Activated gamma-delta T cell treated with anti-CD3 and anti-CD28 coated beads, Interleukin-2, amount 50 U/mL, for 16 hours (primary cell): ENCODE measurements around the gene TTYH1.
"Not testable (repeated sequence)": the region's sequence is repeated elsewhere in the genome, so short reads cannot be mapped to it uniquely, and the experiment has no call there.

Experiments
- DNase-seq: peaks from one replicate; pipeline ENCODE4 v3.0.0-alpha.2; 2020; ENCODE audit warnings: low read depth

The TTYH1 gene

GRCh38 chr19:54415208-54415900, at the start of gene TTYH1:
Gene TTYH1 (plus strand): TSS chr19:54415464. CDS start chr19:54415553, 89 bp downstream.
- DNase-seq, result no peak

GRCh38 chr19:54365798-54366197, 49.5 kb upstream of the TTYH1 start:
- not testable (repeated sequence) for DNase-seq

- no peak for DNase-seq
Measured at GRCh38 chr19:54366811-54367210, 48.5 kb upstream of the TTYH1 start.

GRCh38 chr19:54369082-54369687, 46.1 kb upstream of the TTYH1 start:
- DNase-seq, result no peak

GRCh38 chr19:54369688-54370433, 45.4 kb upstream of the TTYH1 start:
- DNase-seq, result not testable (repeated sequence)

GRCh38 chr19:54370434-54370796, 44.8 kb upstream of the TTYH1 start:
- peak; percentile 45 for DNase-seq

GRCh38 chr19:54371453-54371852, 43.8 kb upstream of the TTYH1 start:
- not testable (repeated sequence) for DNase-seq

- no peak for DNase-seq
Measured at GRCh38 chr19:54373781-54374631, 41.3 kb upstream of the TTYH1 start.

GRCh38 chr19:54375181-54375938, 39.9 kb upstream of the TTYH1 start:
- not testable (repeated sequence) for DNase-seq

- no peak for DNase-seq
Measured at GRCh38 chr19:54376610-54377285, 38.5 kb upstream of the TTYH1 start.

- DNase-seq, result no peak
Measured at GRCh38 chr19:54379187-54379678, 36.0 kb upstream of the TTYH1 start.

- no peak for DNase-seq
Measured at GRCh38 chr19:54380897-54381296, 34.4 kb upstream of the TTYH1 start.

GRCh38 chr19:54382041-54382440, 33.2 kb upstream of the TTYH1 start:
- DNase-seq, result not testable (repeated sequence)

GRCh38 chr19:54383330-54383729, 31.9 kb upstream of the TTYH1 start:
- DNase-seq, result no peak

- DNase-seq, result no peak
Measured at GRCh38 chr19:54387991-54388801, 27.1 kb upstream of the TTYH1 start.

- no peak for DNase-seq
Measured at GRCh38 chr19:54388802-54389139, 26.5 kb upstream of the TTYH1 start.

- no peak for DNase-seq
Measured at GRCh38 chr19:54389553-54389952, 25.7 kb upstream of the TTYH1 start.

- DNase-seq, result peak; percentile 62
Measured at GRCh38 chr19:54390942-54391577, 24.2 kb upstream of the TTYH1 start.

GRCh38 chr19:54391589-54392061, 23.6 kb upstream of the TTYH1 start:
- no peak for DNase-seq
